Measurements from ENCODE around the gene TTLL11. TPM values are rescaled to one million over a fixed set of nuclear protein-coding genes. Genes with fewer than 3 reads are reported as not detected.

The TTLL11 gene
- total and polyA plus RNA-seq, 2 experiments from 2014 or later: 0.57 to 1.4 TPM

- Histone ChIP-seq H4K20me1 (replicated peaks; ENCODE audit: insufficient read depth) (no peaks in the 10 kb centered on the region), H3K79me2 (replicated peaks; ENCODE audit: insufficient read depth) (no peaks in the 10 kb centered on the region), H2AFZ (no peak overlapping the region), H3K9me2 (ENCODE audit: insufficient read depth) (0 out of 2 replicates have a peak, but pooled peaks cover 3% of the 10 kb centered on the region), H3K27me3 (ENCODE audit: insufficient read depth) (no peaks in the 10 kb centered on the region), H3K36me3 (ENCODE audit: insufficient read depth) (no peaks in the 10 kb centered on the region), H3K4me1 (ENCODE audit: insufficient read depth) (no peaks in the 10 kb centered on the region), H3F3A (replicated peaks; ENCODE audit: low read depth) (no peaks in the 10 kb centered on the region), H3K27ac (ENCODE audit: low read depth) (no peak overlapping the region), H3K4me3 (no peak overlapping the region), H3K4me2 (no peak overlapping the region)
- H3K4me1 Mint-ChIP-seq: peaks cover 32% of the 10 kb centered on the region
- no peaks in the 10 kb centered on the region for H3K36me3 Mint-ChIP-seq (ENCODE audit: low read depth)
- H3K9me3 Mint-ChIP-seq: no peaks in the 10 kb centered on the region
- H3K4me3 Mint-ChIP-seq: no peak overlapping the region
- ATAC-seq (no peak), DNase-seq (ENCODE audit: low spot score) (no peak)
- TF ChIP-seq, protein P1, sequence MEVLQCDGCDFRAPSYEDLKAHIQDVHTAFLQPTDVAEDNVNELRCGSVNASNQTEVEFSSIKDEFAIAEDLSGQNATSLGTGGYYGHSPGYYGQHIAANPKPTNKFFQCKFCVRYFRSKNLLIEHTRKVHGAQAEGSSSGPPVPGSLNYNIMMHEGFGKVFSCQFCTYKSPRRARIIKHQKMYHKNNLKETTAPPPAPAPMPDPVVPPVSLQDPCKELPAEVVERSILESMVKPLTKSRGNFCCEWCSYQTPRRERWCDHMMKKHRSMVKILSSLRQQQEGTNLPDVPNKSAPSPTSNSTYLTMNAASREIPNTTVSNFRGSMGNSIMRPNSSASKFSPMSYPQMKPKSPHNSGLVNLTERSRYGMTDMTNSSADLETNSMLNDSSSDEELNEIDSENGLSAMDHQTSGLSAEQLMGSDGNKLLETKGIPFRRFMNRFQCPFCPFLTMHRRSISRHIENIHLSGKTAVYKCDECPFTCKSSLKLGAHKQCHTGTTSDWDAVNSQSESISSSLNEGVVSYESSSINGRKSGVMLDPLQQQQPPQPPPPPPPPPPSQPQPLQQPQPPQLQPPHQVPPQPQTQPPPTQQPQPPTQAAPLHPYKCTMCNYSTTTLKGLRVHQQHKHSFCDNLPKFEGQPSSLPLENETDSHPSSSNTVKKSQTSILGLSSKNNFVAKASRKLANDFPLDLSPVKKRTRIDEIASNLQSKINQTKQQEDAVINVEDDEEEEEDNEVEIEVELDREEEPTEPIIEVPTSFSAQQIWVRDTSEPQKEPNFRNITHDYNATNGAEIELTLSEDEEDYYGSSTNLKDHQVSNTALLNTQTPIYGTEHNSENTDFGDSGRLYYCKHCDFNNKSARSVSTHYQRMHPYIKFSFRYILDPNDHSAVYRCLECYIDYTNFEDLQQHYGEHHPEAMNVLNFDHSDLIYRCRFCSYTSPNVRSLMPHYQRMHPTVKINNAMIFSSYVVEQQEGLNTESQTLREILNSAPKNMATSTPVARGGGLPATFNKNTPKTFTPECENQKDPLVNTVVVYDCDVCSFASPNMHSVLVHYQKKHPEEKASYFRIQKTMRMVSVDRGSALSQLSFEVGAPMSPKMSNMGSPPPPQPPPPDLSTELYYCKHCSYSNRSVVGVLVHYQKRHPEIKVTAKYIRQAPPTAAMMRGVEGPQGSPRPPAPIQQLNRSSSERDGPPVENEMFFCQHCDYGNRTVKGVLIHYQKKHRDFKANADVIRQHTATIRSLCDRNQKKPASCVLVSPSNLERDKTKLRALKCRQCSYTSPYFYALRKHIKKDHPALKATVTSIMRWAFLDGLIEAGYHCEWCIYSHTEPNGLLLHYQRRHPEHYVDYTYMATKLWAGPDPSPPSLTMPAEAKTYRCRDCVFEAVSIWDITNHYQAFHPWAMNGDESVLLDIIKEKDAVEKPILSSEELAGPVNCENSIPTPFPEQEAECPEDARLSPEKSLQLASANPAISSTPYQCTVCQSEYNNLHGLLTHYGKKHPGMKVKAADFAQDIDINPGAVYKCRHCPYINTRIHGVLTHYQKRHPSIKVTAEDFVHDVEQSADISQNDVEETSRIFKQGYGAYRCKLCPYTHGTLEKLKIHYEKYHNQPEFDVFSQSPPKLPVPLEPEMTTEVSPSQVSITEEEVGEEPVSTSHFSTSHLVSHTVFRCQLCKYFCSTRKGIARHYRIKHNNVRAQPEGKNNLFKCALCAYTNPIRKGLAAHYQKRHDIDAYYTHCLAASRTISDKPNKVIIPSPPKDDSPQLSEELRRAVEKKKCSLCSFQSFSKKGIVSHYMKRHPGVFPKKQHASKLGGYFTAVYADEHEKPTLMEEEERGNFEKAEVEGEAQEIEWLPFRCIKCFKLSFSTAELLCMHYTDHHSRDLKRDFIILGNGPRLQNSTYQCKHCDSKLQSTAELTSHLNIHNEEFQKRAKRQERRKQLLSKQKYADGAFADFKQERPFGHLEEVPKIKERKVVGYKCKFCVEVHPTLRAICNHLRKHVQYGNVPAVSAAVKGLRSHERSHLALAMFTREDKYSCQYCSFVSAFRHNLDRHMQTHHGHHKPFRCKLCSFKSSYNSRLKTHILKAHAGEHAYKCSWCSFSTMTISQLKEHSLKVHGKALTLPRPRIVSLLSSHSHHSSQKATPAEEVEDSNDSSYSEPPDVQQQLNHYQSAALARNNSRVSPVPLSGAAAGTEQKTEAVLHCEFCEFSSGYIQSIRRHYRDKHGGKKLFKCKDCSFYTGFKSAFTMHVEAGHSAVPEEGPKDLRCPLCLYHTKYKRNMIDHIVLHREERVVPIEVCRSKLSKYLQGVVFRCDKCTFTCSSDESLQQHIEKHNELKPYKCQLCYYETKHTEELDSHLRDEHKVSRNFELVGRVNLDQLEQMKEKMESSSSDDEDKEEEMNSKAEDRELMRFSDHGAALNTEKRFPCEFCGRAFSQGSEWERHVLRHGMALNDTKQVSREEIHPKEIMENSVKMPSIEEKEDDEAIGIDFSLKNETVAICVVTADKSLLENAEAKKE (CRISPR knock-in tag; IDR thresholded peaks at IDR 0.05): no peak
- TF ChIP-seq CREB1 (CRISPR knock-in tag; IDR thresholded peaks at IDR 0.05; ENCODE audit: low read depth): no peak
- no peak for TF ChIP-seq EZH2phosphoT487 (IDR thresholded peaks at IDR 0.05; ENCODE audit: unreplicated experiment)
- TF ChIP-seq REST (IDR thresholded peaks at IDR 0.05; ENCODE audit: unreplicated experiment): no peak
- no peak for TF ChIP-seq ZNF114 (CRISPR knock-in tag; IDR thresholded peaks at IDR 0.05)
- no peak for TF ChIP-seq JUNB (IDR thresholded peaks at IDR 0.05; ENCODE audit: unreplicated experiment)
- TF ChIP-seq, protein P2, sequence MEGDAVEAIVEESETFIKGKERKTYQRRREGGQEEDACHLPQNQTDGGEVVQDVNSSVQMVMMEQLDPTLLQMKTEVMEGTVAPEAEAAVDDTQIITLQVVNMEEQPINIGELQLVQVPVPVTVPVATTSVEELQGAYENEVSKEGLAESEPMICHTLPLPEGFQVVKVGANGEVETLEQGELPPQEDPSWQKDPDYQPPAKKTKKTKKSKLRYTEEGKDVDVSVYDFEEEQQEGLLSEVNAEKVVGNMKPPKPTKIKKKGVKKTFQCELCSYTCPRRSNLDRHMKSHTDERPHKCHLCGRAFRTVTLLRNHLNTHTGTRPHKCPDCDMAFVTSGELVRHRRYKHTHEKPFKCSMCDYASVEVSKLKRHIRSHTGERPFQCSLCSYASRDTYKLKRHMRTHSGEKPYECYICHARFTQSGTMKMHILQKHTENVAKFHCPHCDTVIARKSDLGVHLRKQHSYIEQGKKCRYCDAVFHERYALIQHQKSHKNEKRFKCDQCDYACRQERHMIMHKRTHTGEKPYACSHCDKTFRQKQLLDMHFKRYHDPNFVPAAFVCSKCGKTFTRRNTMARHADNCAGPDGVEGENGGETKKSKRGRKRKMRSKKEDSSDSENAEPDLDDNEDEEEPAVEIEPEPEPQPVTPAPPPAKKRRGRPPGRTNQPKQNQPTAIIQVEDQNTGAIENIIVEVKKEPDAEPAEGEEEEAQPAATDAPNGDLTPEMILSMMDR (conservative IDR thresholded peaks at IDR 0.05; ENCODE audit: low read depth in 2 of 2): no peak
- no peak for TF ChIP-seq ZNF331 (CRISPR knock-in tag; IDR thresholded peaks at IDR 0.05; ENCODE audit: low read depth)
- TF ChIP-seq EZH2 (IDR thresholded peaks at IDR 0.05; ENCODE audit: low read depth, unreplicated experiment): no peak
- no peak for TF ChIP-seq POLR2AphosphoS5 (IDR thresholded peaks at IDR 0.05; ENCODE audit: low read depth)
- no peak for TF ChIP-seq ETS1 (IDR thresholded peaks at IDR 0.05)
- no peak overlapping the region for H3K27ac Mint-ChIP-seq
- peaks cover 18% of the 10 kb centered on the region for H3K27me3 Mint-ChIP-seq (ENCODE audit: insufficient read depth, low read depth, poor library complexity)
Observed at GRCh38 chr9:122110100-122110833, 17.2 kb upstream of the TTLL11 start.
